LNCaP clone FGC (cell line): Measurements from ENCODE around the gene CPVL.
"Not testable (repeated sequence)": the region's sequence is repeated elsewhere in the genome, so short reads cannot be mapped to it uniquely, and the experiment has no call there.

Experiments
- DNase-seq: peaks from one replicate; pipeline ENCODE4 v3.0.0-alpha.2; 2011; ENCODE audit warnings: low read depth
- H3K4me3 ChIP-seq: 2 replicates; pipeline ENCODE4 v1.5.1; 2011; ENCODE audit warnings: mild to moderate bottlenecking, low read depth, low read length, control low read depth
- TF ChIP-seq, protein P1 (sequence below): IDR thresholded peaks from 2 replicates; pipeline ENCODE4 v1.5.1; 2012; ENCODE audit warnings: mild to moderate bottlenecking; ENCODE audit not compliant: control insufficient read depth, insufficient read depth; ENCODE audit errors: extremely low read depth

CPVL gene

DNA sequence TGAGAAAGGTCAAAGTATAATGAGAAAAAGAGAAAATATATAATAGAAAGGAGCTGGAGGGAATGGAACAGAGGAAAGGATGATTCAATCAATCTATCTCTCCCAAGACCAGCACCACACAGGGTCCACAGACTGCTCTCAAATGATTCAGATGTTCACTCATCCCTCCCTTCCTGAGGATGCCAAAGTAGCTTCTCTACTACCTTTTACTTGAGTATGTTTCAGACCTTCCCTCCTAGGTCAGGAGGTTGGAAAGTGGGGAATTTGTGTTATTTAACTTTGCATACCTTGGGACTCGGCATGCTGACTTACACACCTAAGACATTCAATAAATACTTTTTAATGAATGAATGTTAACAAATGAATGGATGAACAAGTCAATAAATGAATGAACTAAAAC, 30.6 kb downstream of the CPVL start:
- no peak overlapping the region for H3K4me3 ChIP-seq
- TF ChIP-seq, protein P1, sequence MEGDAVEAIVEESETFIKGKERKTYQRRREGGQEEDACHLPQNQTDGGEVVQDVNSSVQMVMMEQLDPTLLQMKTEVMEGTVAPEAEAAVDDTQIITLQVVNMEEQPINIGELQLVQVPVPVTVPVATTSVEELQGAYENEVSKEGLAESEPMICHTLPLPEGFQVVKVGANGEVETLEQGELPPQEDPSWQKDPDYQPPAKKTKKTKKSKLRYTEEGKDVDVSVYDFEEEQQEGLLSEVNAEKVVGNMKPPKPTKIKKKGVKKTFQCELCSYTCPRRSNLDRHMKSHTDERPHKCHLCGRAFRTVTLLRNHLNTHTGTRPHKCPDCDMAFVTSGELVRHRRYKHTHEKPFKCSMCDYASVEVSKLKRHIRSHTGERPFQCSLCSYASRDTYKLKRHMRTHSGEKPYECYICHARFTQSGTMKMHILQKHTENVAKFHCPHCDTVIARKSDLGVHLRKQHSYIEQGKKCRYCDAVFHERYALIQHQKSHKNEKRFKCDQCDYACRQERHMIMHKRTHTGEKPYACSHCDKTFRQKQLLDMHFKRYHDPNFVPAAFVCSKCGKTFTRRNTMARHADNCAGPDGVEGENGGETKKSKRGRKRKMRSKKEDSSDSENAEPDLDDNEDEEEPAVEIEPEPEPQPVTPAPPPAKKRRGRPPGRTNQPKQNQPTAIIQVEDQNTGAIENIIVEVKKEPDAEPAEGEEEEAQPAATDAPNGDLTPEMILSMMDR: no peak
- no peak for DNase-seq

DNA sequence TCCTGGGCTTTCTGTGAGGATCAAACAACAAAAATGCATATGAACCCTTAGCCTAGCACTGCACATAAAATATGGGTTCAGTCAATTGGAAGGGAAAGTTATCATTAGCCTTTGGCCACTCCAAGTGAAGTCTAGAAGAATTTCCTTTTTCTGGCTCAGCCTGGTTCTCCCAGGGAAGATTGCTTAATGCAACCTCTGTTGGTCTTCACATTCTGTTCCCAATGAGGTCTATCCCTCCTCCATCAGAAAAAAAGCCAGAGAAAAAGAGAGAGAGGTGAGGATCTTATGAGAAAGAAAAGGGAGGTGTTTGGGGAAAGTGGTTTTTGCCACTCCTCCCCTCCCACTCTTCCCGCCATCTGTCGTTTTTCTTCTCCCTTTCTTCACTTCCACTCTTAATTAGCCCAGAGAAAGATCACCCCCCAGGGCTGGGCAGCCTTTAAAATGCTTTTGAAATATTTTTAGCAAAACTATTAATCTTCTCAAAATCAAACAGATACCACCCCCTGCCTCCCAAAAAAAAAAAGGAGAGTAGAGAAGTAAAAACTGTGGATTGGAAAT, 31.1 kb downstream of the CPVL start:
- TF ChIP-seq, protein P1: no peak
- H3K4me3 ChIP-seq: no peak overlapping the region
- DNase-seq: no peak

DNA sequence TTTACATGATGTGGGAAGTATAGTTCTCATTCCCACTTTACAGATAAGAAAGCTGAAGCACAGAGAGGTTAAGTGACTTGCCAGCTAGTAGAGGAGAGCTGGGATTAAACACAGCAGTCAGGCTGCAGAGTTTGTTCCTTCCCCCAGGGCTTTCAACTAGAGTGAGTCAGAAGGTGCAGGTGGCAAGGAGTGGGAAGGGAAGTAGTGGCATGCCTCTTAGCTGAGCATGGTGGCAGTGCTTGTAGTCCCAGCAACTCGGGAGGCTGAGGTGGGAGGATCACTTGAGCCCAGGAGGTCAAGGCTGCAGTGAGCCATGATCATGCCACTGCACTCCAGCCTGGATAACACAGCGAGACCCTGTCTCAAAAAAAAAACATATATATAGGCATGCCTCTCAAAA, 32.1 kb downstream of the CPVL start:
- DNase-seq, H3K4me3 ChIP-seq: not testable (repeated sequence)

DNA sequence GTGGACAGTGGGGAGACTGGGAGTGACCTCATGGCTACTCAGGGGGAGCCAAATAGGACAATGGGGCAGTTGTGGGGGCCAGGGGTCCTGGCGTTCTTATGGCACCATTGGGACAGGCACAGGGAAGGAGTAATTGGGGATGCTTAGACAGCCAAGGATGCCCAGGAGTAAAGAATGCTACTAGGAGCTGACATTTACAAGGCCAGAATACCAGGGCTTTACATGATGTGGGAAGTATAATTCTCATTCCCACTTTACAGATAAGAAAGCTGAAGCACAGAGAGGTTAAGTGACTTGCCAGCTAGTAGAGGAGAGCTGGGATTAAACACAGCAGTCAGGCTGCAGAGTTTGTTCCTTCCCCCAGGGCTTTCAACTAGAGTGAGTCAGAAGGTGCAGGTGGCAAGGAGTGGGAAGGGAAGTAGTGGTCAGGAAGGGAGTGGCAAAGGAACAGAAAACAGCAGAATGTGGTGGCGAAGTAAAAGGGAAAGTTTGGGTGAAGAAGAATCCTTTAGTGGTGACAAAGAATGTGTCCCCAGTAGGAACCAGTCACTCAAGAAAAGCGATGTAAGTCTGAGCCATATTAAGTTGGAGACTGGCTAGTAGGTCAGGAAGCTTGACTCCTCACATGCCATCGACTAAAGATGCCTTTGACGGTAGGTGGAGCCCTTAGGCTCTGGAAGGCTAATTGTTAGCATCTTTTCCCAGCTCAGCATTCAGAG, 32.8 kb downstream of the CPVL start:
- TF ChIP-seq, protein P1: peak; percentile 80
- DNase-seq: no peak
- no peak overlapping the region for H3K4me3 ChIP-seq

DNA sequence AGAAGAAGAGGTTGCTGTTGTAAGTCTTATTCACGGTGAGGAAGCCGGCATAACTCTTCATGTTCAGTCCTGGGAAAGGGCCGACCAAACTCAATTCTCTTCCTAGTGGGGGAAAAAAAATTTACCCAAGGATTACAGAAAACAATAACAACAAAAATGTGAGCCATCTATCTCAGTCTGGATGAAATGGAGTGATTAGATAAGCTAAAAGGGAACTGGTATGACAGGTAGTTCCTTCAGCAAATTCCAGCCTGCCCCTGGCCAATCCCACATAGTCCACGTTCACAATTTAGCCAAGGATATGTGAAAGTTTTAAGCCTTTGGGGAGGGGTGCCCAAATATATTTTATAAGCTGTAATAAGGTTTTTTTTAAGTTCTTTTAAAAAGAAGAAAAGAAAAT, 33.6 kb downstream of the CPVL start:
- no peak overlapping the region for H3K4me3 ChIP-seq
- TF ChIP-seq, protein P1: no peak
- DNase-seq: no peak

DNA sequence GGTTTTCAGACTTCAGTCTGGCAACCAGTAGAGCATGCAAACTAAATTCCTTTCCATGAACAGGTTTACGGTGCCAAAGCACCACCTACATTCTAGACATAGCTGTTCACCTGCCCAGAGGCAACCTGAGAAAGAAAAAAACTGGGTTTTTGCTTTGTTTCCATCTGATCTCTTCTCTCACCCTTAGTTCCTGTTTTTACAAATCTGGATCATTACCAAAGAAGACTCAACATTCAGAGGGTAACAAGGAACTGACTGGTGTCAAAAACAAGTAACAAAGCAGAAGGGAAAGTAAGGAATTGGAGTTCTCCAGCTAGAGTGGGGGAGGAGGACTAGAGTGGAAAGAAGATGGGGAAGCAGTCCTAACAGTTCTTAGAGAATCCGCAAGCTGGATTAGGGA, 36.4 kb downstream of the CPVL start:
- TF ChIP-seq, protein P1: no peak
- DNase-seq: no peak
- H3K4me3 ChIP-seq: no peak overlapping the region

DNA sequence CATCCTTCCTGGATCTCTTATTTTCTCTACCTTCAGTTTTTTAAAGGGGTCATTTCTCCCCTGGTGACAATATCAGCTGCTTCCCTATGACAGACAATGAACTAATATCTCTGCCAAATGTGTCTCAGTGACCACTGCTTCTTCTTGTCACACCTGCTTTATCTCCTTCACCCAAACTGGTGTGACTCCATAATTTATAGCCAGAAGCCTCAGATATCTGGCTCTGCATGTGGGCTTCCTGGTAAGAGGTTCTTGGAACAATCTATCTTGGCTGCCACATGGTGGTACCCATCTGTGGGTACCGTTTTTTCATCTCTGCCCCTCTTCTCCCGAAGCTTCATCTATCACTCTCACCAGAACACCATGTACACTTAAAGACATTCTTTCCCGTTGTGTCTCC, 37.0 kb downstream of the CPVL start:
- TF ChIP-seq, protein P1: no peak
- DNase-seq: no peak
- H3K4me3 ChIP-seq: no peak overlapping the region
